Stimulated activated naive CD8-positive, alpha-beta T cell treated with anti-CD3 and anti-CD28 coated beads, Interleukin-15, Interleukin-2, amounts not matched to agents 100 ng/mL and 50 ng/mL, for 24 hours (primary cell): ENCODE data around the gene LCE6A.

Source experiments
- H3K27ac Mint-ChIP-seq: one replicate; pipeline ENCODE4 v1.8.0; 2021; ENCODE audit warnings: mild to moderate bottlenecking, mixed read lengths
- H3K27me3 Mint-ChIP-seq: one replicate; pipeline ENCODE4 v1.8.0; 2021; ENCODE audit warnings: mixed read lengths
- H3K36me3 Mint-ChIP-seq: one replicate; pipeline ENCODE4 v1.8.0; 2021; ENCODE audit warnings: low read depth, mixed read lengths
- H3K4me1 Mint-ChIP-seq: one replicate; pipeline ENCODE4 v1.8.0; 2021; ENCODE audit warnings: low read depth, mixed read lengths
- H3K4me3 Mint-ChIP-seq: one replicate; pipeline ENCODE4 v1.8.0; 2021; ENCODE audit warnings: mild to moderate bottlenecking, mixed read lengths
- H3K9me3 Mint-ChIP-seq: one replicate; pipeline ENCODE4 v1.8.0; 2021; ENCODE audit warnings: mixed read lengths

LCE6A gene

DNA sequence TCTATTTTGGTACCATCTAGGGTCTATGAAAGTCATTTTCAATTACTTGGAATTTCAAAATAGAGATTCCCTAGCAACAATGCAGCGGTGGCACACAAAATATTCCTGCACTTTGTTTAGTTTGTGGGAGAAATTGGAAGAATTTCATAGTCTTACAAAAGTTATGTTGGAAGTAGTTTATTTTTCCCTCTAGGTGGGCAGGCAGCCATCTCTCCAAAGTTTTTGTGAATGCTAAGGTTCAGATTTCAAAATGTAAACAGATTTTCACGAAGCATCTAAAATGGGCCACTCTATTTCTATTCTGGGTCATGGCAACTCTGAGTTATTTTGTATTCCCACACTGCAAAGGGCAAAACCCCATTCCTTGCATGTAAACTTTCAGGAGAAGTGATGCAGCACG lies 43.4 kb downstream of the LCE6A start:
- Mint-ChIP-seq H3K9me3 (no peaks in the 10 kb centered on the region), H3K27ac (no peak overlapping the region), H3K27me3 (peaks cover 8% of the 10 kb centered on the region), H3K4me3 (no peak overlapping the region), H3K36me3 (no peaks in the 10 kb centered on the region), H3K4me1 (no peaks in the 10 kb centered on the region)

- H3K27ac Mint-ChIP-seq: no peak overlapping the region
- no peak overlapping the region for H3K4me3 Mint-ChIP-seq
- no peaks in the 10 kb centered on the region for H3K36me3 Mint-ChIP-seq
- no peaks in the 10 kb centered on the region for H3K4me1 Mint-ChIP-seq
- no peaks in the 10 kb centered on the region for H3K9me3 Mint-ChIP-seq
- H3K27me3 Mint-ChIP-seq: peaks cover 11% of the 10 kb centered on the region
Measured at GRCh38 chr1:152886758-152887409, 44.2 kb downstream of the LCE6A start.

GRCh38 chr1:152888126-152888525 lies 45.5 kb downstream of the LCE6A start:
- Mint-ChIP-seq H3K27ac (no peak overlapping the region), H3K27me3 (peaks cover 21% of the 10 kb centered on the region), H3K4me3 (no peak overlapping the region), H3K36me3 (no peaks in the 10 kb centered on the region), H3K4me1 (no peaks in the 10 kb centered on the region), H3K9me3 (no peaks in the 10 kb centered on the region)
